ENCODE results near the gene DBF4B.

GRCh38 chr17:44767493-44767892 is 59.0 kb downstream of the DBF4B start:
- TF ChIP-seq CTCF (IDR thresholded peaks at IDR 0.05) (no peak), POLR2A (IDR thresholded peaks at IDR 0.05) (no peak)
